ENCODE results near the gene ATAD3C.

- TF ChIP-seq, protein P1, sequence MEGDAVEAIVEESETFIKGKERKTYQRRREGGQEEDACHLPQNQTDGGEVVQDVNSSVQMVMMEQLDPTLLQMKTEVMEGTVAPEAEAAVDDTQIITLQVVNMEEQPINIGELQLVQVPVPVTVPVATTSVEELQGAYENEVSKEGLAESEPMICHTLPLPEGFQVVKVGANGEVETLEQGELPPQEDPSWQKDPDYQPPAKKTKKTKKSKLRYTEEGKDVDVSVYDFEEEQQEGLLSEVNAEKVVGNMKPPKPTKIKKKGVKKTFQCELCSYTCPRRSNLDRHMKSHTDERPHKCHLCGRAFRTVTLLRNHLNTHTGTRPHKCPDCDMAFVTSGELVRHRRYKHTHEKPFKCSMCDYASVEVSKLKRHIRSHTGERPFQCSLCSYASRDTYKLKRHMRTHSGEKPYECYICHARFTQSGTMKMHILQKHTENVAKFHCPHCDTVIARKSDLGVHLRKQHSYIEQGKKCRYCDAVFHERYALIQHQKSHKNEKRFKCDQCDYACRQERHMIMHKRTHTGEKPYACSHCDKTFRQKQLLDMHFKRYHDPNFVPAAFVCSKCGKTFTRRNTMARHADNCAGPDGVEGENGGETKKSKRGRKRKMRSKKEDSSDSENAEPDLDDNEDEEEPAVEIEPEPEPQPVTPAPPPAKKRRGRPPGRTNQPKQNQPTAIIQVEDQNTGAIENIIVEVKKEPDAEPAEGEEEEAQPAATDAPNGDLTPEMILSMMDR (conservative IDR thresholded peaks at IDR 0.05; ENCODE audit: low read depth, low read length) = no peak
- TF ChIP-seq EZH2 (IDR thresholded peaks at IDR 0.05; ENCODE audit: low read length, unreplicated experiment) = no peak
- TF ChIP-seq EZH2phosphoT487 (IDR thresholded peaks at IDR 0.05; ENCODE audit: borderline replicate concordance, low read length) = no peak
Observed at GRCh38 chr1:1437033-1437903, 12.2 kb upstream of the ATAD3C start.

Data from PC-3 (cell line).